ENCODE results near the gene TRDMT1.

The TRDMT1 gene

GRCh38 chr10:17171141-17171641 is 30.3 kb downstream of the TRDMT1 start:
- no peak for DNase-seq

- DNase-seq, result no peak
Measured at GRCh38 chr10:17169803-17170202, 31.7 kb downstream of the TRDMT1 start.

DNA sequence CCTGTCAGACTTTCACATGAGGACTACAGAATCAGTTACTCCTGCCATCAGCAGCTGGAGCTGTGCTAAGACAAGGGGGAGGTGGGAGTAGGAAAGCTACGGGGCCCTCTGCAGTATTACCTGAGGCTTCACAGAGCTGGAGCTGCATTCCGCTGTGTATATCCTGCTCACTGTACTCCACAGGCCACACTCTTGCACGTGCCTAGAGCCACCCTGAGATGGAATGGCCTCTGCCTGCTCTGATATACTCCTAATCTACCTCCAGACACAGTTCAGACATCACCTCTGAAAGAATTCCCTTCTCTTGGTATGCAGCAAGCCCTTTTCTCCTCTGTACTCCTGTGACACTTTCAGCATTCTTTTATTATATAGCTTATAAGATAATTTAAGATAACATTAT is 34.8 kb downstream of the TRDMT1 start:
- DNase-seq, result no peak

DNA sequence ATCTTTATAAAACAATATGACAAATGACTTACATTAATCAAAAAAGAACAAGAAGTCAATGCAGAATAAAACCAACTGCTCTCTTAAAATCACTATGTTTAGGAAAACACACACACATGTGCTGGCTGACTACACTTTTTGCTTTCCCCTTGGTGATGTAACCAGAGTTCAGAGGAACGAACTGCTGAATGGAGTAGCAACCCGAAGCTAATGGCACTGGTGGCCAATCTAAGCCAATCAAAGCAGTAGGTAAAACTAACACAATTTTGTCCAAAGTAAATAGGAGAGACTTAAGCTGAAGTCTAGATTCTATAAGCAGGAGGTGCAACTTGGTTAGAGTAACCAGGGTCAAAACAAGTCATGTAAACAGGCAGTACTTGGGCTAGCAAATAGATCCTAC is 38.6 kb downstream of the TRDMT1 start:
- no peak for DNase-seq

GRCh38 chr10:17161775-17162174 is 39.7 kb downstream of the TRDMT1 start:
- DNase-seq, result no peak

GRCh38 chr10:17157024-17157423 is 44.4 kb downstream of the TRDMT1 start:
- no peak for DNase-seq

GRCh38 chr10:17155826-17156225 is 45.6 kb downstream of the TRDMT1 start:
- DNase-seq, result no peak

GRCh38 chr10:17154116-17154515 is 47.4 kb downstream of the TRDMT1 start:
- DNase-seq, result no peak

GRCh38 chr10:17153321-17153720 is 48.2 kb downstream of the TRDMT1 start:
- DNase-seq, result no peak

GRCh38 chr10:17151716-17152115 is 49.8 kb downstream of the TRDMT1 start:
- no peak for DNase-seq

DNA sequence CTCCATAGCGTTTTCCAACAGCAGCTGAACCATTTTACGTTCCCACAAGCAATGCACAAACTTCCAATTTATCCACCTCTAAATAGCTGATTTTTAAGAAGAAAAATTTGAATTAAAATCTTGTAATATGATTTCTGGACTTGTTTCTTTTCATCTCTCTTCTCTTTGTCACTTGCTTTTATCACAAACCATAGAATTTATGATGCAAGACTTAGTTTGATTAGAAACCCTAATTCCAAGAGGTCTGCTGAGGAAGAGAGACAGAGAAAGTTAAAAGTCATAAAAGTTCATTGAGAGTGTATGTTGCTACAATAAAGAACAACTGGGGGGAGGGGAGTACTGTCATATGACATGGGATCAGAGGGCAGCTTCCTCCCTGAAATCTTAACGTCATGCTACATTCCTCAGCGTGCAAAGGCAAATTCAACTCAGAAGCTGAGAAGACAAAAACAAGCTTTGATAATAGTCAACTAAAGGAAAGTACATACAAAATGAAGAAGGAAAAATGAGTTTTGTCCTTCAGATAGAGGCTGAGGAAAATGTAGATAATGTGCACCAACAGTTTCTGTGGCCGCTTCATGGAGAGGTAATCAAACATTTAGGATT is 53.5 kb downstream of the TRDMT1 start:
- no peak for DNase-seq

GRCh38 chr10:17146892-17147291 is 54.6 kb downstream of the TRDMT1 start:
- DNase-seq, result no peak

GRCh38 chr10:17145239-17145638 is 56.2 kb downstream of the TRDMT1 start:
- DNase-seq, result no peak

- DNase-seq, result no peak
Measured at GRCh38 chr10:17144757-17145156, 56.7 kb downstream of the TRDMT1 start.

GRCh38 chr10:17144032-17144431 is 57.4 kb downstream of the TRDMT1 start:
- no peak for DNase-seq

DNA sequence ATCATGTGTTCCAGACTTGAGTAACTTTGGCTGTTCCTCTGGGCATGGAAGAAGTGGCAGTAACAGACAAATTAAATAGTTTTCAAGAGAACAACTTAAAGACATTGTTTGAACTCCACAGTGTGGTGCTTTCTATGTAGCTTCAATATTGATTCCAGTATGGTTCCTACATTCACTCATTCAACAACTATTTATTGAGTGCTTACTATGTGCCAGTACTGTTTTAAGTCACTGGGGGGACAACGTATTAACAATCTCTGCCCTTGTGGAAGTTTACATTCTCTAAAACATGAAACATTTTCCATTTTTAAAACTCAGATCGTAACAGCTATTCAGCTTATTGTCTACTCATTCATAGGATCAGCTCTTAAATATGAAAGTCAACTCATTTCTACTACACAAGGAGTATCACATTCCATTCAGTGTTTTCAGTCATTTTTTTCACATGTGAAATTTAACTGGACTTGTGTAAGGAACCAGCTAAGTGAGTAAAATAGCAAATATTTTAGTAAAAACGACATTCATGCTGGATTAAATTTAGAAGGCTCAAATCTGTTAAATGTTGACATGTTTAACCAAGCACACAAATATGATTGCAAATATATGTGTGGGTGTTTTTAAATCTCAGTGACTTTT is 58.3 kb downstream of the TRDMT1 start:
- DNase-seq, result no peak

DNA sequence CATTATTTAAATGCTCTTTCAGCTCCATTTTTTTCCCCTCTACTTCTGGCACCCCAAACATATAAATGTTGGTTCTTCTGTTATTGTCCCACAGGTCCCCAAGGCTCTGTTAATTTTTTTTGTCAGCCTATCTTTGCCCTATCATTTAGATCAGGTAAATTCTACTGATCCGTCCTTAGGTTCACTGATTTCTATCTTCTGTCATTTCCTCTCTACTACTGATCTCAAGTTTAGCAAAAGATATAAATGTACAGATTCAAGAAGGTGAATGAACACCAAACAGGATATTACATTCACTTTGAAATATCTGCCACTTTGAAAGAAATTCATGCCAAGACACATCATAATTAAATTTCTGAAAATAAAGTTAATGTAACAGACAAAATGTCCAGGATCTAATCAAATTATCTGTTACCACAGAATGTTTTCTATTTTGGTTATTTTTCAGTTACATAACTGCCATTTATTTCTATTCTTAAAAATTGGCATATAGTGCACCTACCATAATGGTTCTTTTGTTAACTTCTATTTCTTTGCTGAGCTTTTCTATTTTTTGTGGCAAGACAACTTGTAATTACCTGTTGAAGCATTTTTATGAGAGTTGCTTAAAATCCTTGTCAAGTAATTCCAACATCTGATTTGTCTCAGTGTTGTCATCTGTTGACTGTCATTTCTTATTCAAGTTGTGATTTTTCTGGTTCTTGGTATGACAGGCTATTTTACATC is 59.8 kb downstream of the TRDMT1 start:
- no peak for DNase-seq

GRCh38 chr10:17140386-17140761 is 61.1 kb downstream of the TRDMT1 start:
- DNase-seq, result no peak

GRCh38 chr10:17138460-17139042 is 62.9 kb downstream of the TRDMT1 start:
- DNase-seq, result no peak

DNA sequence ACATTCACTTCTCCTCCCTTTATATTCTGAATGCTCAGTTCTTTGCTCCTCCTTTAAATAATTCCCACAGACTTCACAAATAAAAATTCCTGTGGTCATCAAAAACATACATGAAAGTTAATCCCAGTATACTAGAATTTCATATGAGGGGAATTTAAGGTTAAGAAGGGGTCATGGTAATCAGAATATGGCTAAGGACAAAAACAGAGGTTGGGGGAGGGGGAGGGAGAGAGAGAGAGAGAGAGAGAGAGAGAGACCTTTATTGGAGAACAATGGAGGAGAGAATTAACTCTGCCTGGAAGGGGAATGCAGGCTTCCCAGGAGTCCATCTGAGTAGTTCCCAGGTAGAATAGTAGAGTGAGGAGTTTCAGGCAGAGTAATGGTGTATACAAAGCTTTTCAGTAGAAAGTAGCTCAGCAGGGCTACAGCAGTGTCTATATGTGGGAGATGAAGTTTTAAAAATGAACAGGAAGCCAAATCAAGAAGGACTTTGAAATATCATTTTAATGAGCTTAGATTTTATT is 66.7 kb downstream of the TRDMT1 start:
- no peak for DNase-seq

DNA sequence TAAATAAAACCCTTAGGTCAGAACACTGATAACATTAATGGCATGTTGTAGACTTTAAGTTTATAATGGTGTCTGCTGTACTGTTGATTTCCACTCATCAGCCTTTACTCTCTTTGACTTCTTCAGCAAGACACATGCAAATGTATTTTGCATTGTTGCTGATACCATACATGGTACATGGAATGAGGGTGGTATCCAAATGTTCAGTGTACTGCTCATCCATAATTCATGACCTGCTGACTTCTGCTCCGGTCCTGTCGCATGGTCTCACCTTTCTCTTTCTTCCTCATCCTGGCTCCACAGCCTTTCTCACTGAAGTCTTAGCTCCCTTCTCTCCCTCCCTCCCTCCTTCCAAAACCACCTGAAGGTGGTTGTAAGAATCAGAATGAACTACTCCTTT is 67.2 kb downstream of the TRDMT1 start:
- DNase-seq, result no peak

GRCh38 chr10:17129741-17130140 is 71.7 kb downstream of the TRDMT1 start, which contains the start of gene CUBN:
Gene CUBN, minus strand, starts transcription at chr10:17129811. Its CDS starts 46 bp downstream, at chr10:17129765.
- no peak for DNase-seq

- no peak for DNase-seq
Measured at GRCh38 chr10:17128261-17128660, 73.2 kb downstream of the TRDMT1 start.

DNA sequence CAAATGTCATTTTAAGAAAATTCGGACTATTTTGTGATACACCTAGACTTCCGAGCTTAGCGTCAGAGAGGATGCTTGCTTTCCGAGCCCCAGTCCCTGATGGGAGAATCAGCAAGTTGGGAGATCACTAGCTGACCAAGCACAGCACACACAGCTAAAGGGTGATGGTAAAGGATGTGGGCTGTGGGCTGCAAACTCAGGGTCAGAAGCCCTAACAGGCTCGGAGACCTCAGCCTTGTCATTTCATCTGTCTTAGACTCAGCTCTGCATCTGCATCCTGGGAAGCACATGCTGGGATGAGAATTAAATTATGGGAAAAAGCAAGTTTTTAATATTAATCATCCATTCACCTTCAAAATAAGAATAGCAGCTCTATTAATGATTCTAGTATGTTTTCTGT is 75.1 kb downstream of the TRDMT1 start:
- DNase-seq, result no peak
